SK-N-SH treated with all-trans-retinoic acid at 6 μM for 48 hours (cell line): ENCODE data around the gene CA9.

Source experiments
- BACH2 ChIP-seq: fragments of 250-450 bp; sonication (Bioruptor Pico); IDR thresholded peaks from 2 replicates; pipeline ENCODE4 v1.9.0; 2021; ENCODE audit warnings: mild to moderate bottlenecking, borderline replicate concordance
- CSDC2 ChIP-seq: fragments of 250-450 bp; sonication (Bioruptor Pico); IDR thresholded peaks from 2 replicates; pipeline ENCODE4 v1.5.0; 2020; ENCODE audit warnings: mild to moderate bottlenecking, moderate library complexity
- OSR1 ChIP-seq: fragments of 250-450 bp; sonication (Bioruptor Pico); IDR thresholded peaks from 2 replicates; pipeline ENCODE4 v1.8.0; 2022; ENCODE audit warnings: moderate library complexity, mild to moderate bottlenecking, inconsistent platforms
- PATZ1 ChIP-seq: fragments of 250-450 bp; sonication (Bioruptor Pico); IDR thresholded peaks from 2 replicates; pipeline ENCODE4 v1.8.0; 2020; ENCODE audit warnings: mild to moderate bottlenecking, moderate library complexity, borderline replicate concordance
- ZC3H10 ChIP-seq: fragments of 250-450 bp; sonication (Bioruptor Pico); IDR thresholded peaks from 2 replicates; pipeline ENCODE4 v1.5.1; 2021; ENCODE audit warnings: mild to moderate bottlenecking, moderate library complexity
- ZFP3 ChIP-seq: fragments of 250-450 bp; sonication (Bioruptor Pico); IDR thresholded peaks from 2 replicates; pipeline ENCODE4 v1.5.0; 2020; ENCODE audit warnings: mild to moderate bottlenecking, moderate library complexity
- ZNF70 ChIP-seq: fragments of 450-650 bp; formaldehyde crosslinking; IDR thresholded peaks from 2 replicates; pipeline ENCODE4 v1.5.0; 2020; ENCODE audit warnings: mild to moderate bottlenecking, moderate library complexity

GRCh38 chr9:35658968-35659220, 14.8 kb upstream of the CA9 start:
- no peak for TF ChIP-seq PATZ1
- TF ChIP-seq ZC3H10 (CRISPR knock-in tag), result no peak
- no peak for TF ChIP-seq ZNF70 (CRISPR knock-in tag)
- no peak for TF ChIP-seq ZFP3 (CRISPR knock-in tag)
- no peak for TF ChIP-seq OSR1 (CRISPR knock-in tag)
- no peak for TF ChIP-seq BACH2 (CRISPR knock-in tag)
- no peak for TF ChIP-seq CSDC2 (CRISPR knock-in tag)
